T47D (cell line): ENCODE measurements around the gene PSRC1.
A peak's percentile ranks its signal among the peaks of the same experiment; 100 is the strongest.

ENCODE experiments used
- DNase-seq, 2 experiments: peaks; one replicate each; pipeline versions ENCODE4 v3.0.0 to v3.0.0-alpha.2; 2011 to 2012; ENCODE audit warnings: low read depth in 1 of 2, low spot score in 1 of 2
- JUND ChIP-seq: IDR thresholded peaks from 2 replicates; pipeline ENCODE4 v1.6.1; 2012; ENCODE audit warnings: low read depth
- in situ Hi-C: cut with HindIII; loops from 2 replicates; pipeline ENCODE4 v1.10.0; 2016; ENCODE audit warnings: low sequenced_read_pairs, low pct_unique_long_range_greater_than_20kb

PSRC1 gene

GRCh38 chr1:109255678-109256077 is 27.3 kb downstream of the PSRC1 start:
- in situ Hi-C loops = no loop called here
- TF ChIP-seq JUND = no peak
- no peak for DNase-seq

GRCh38 chr1:109255097-109255651 is 27.8 kb downstream of the PSRC1 start:
- no peak for TF ChIP-seq JUND
- in situ Hi-C loops = no loop called here
- DNase-seq = no peak

GRCh38 chr1:109254621-109255096 is 28.3 kb downstream of the PSRC1 start:
- no peak for TF ChIP-seq JUND
- DNase-seq = no peak
- in situ Hi-C loops = no loop called here

GRCh38 chr1:109253803-109254620 is 28.9 kb downstream of the PSRC1 start:
- in situ Hi-C loops = no loop called here
- DNase-seq = no peak

GRCh38 chr1:109252893-109253802 is 29.8 kb downstream of the PSRC1 start:
- in situ Hi-C loops = no loop called here
- DNase-seq = no peak
- no peak for TF ChIP-seq JUND

More at GRCh38 chr1:109253803-109254620, 28.9 kb downstream of the PSRC1 start:
- TF ChIP-seq JUND = no peak

GRCh38 chr1:109252167-109252892 is 30.6 kb downstream of the PSRC1 start:
- in situ Hi-C loops = no loop called here
- no peak for DNase-seq
- no peak for TF ChIP-seq JUND

- in situ Hi-C loops = no loop called here
- no peak for TF ChIP-seq JUND
- no peak for DNase-seq
Measured at GRCh38 chr1:109251277-109252166, 31.4 kb downstream of the PSRC1 start.

GRCh38 chr1:109250454-109251276 is 32.3 kb downstream of the PSRC1 start:
- DNase-seq = no peak
- TF ChIP-seq JUND = no peak
- in situ Hi-C loops = no loop called here

- in situ Hi-C loops = no loop called here
- no peak for TF ChIP-seq JUND
- DNase-seq = peak in 1 of 2 experiments; percentile 43
Measured at GRCh38 chr1:109249654-109250401, 33.1 kb downstream of the PSRC1 start.
